ENCODE results near the gene PRKAA2.
"Not testable (repeated sequence)": the region's sequence is repeated elsewhere in the genome, so short reads cannot be mapped to it uniquely, and the experiment has no call there.

The PRKAA2 gene

GRCh38 chr1:56644919-56645676, at the start of gene PRKAA2:
TSS of gene PRKAA2 (plus strand) at chr1:56645314. CDS start at chr1:56645388, 74 bp downstream.
- DNase-seq, result peak; percentile 14

GRCh38 chr1:56595397-56596191, 49.5 kb upstream of the PRKAA2 start:
- DNase-seq, result not testable (repeated sequence)

GRCh38 chr1:56610097-56610496, 35.0 kb upstream of the PRKAA2 start:
- DNase-seq, result not testable (repeated sequence)

GRCh38 chr1:56610770-56611169, 34.3 kb upstream of the PRKAA2 start:
- DNase-seq, result not testable (repeated sequence)

GRCh38 chr1:56617141-56617540, 28.0 kb upstream of the PRKAA2 start:
- DNase-seq, result no peak

GRCh38 chr1:56625819-56626440, 19.2 kb upstream of the PRKAA2 start:
- no peak for DNase-seq

- no peak for DNase-seq
Measured at GRCh38 chr1:56626546-56626945, 18.6 kb upstream of the PRKAA2 start.

GRCh38 chr1:56627019-56627635, 18.0 kb upstream of the PRKAA2 start:
- DNase-seq, result no peak

GRCh38 chr1:56627636-56628039, 17.5 kb upstream of the PRKAA2 start:
- DNase-seq, result no peak

- no peak for DNase-seq
Measured at GRCh38 chr1:56630786-56631185, 14.3 kb upstream of the PRKAA2 start.

GRCh38 chr1:56631901-56632300, 13.2 kb upstream of the PRKAA2 start:
- DNase-seq, result no peak

- no peak for DNase-seq
Measured at GRCh38 chr1:56634981-56635380, 10.1 kb upstream of the PRKAA2 start.

GRCh38 chr1:56638248-56638647, 6.9 kb upstream of the PRKAA2 start:
- DNase-seq, result no peak

- DNase-seq, result no peak
Measured at GRCh38 chr1:56639211-56639610, 5.9 kb upstream of the PRKAA2 start.

- DNase-seq, result no peak
Measured at GRCh38 chr1:56643661-56644060, 1.5 kb upstream of the PRKAA2 start.

GRCh38 chr1:56644064-56644918, 823 bp upstream of the PRKAA2 start:
- DNase-seq, result no peak

GRCh38 chr1:56645677-56646305, 677 bp downstream of the PRKAA2 start:
- no peak for DNase-seq

GRCh38 chr1:56646611-56647010, 1.5 kb downstream of the PRKAA2 start:
- DNase-seq, result no peak

- no peak for DNase-seq
Measured at GRCh38 chr1:56647106-56647505, 2.0 kb downstream of the PRKAA2 start.

- no peak for DNase-seq
Measured at GRCh38 chr1:56648546-56648945, 3.4 kb downstream of the PRKAA2 start.

- DNase-seq, result no peak
Measured at GRCh38 chr1:56654126-56654923, 9.2 kb downstream of the PRKAA2 start.

Data from stimulated activated CD4-positive, alpha-beta T cell treated with anti-CD3 and anti-CD28 coated beads, Interleukin-15, amount 100 ng/mL, for 24 hours (primary cell).